Uterus (tissue), 2 donors: ENCODE measurements around the gene FEZF2.

Experiments used
- CTCF ChIP-seq, 4 experiments: fragments of 200-600 bp in 2 of 4; fragments of 450-650 bp in 2 of 4; sonication (generic) in 2 of 4; IDR thresholded peaks; one replicate each; pipeline ENCODE4 v1.5.1; 2016 to 2019; ENCODE audit warnings: antibody characterized with exemption in 4 of 4, mild to moderate bottlenecking in 2 of 4, moderate library complexity in 1 of 4
- POLR2A ChIP-seq, 2 donors: fragments of 450-650 bp; IDR thresholded peaks; one replicate each; pipeline ENCODE4 v1.6.1; 2016; ENCODE audit warnings: antibody characterized with exemption in 2 of 2, mild to moderate bottlenecking in 1 of 2, moderate library complexity in 1 of 2

GRCh38 chr3:62373714-62374333 lies 474 bp upstream of the FEZF2 start:
- TF ChIP-seq CTCF (IDR thresholded peaks at IDR 0.05) (no peak), POLR2A (IDR thresholded peaks at IDR 0.05) (no peak)
